ENCODE measurements around the gene MYO1D. TPM values are rescaled to one million over a fixed set of nuclear protein-coding genes. Genes with fewer than 3 reads are reported as not detected.

Gene MYO1D
- total RNA-seq, 1 experiment from 2014 or later = 57.2 TPM

DNA sequence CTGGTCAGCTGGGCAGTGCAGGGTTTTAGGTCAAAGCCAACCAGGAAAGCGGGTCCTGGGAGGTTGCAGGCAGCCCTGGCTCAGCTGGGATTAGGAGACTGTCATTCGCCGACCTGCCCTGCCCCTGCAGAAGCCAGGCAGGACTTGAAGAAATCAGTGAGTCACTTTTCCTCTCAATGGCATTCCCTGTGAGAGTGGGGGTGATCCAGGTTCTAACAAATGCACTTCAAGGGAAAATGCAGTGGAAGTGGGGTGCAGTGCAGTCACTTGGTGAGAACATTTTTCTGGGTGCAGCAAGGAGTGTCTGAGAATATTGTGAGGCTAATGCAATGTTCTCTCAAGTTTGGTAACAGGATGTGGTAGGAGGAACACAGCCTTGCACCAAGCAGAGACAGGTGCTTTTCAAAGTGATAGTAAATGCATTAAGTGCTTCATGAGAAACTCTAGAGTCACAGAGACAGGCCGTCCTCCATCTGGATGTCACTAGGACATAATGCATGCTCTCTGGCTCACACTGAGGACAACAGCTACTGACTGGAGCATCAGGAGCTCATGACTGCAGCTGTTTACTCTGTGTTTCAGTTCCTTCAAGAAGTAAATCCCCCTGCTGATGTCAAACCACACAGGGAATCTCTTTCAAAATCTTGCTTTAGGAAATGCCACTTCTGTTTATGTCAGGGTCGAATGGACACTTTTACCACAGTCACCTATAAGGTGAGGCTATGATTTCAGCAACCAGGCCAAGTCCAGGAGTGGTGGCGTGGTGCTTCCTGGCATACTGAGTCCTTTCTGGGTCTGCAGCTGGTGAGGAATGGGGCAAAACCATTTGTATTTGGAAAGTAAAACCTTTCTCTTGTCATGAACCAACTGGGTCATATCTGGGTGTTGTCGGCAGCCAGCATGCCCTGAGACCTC, 373.4 kb downstream of the MYO1D start:
- TF ChIP-seq CTCF (IDR thresholded peaks at IDR 0.05; ENCODE audit: unreplicated experiment) = no peak
- no peaks in the 10 kb centered on the region for H3K9me3 Mint-ChIP-seq (ENCODE audit: low read depth, unreplicated experiment)
- no peak overlapping the region for H3K27ac Mint-ChIP-seq (ENCODE audit: unreplicated experiment)
- no peaks in the 10 kb centered on the region for H3K27me3 Mint-ChIP-seq (ENCODE audit: unreplicated experiment)
- DNase-seq = no peak
- H3K4me1 Mint-ChIP-seq (ENCODE audit: low read depth, unreplicated experiment) = peaks cover 23% of the 10 kb centered on the region
- intact Hi-C loops (cut with micrococcal nuclease; ENCODE audit: unreplicated experiment) = no loop called here
- CTCF ChIA-PET = no interaction called here
- BruUV-seq (replicated peaks) = no TSS peak
- no peaks in the 10 kb centered on the region for H3K36me3 Mint-ChIP-seq (ENCODE audit: insufficient read depth, unreplicated experiment)
- H3K4me3 Mint-ChIP-seq (ENCODE audit: low read depth, unreplicated experiment) = no peak overlapping the region

- H3K36me3 Mint-ChIP-seq (ENCODE audit: insufficient read depth, unreplicated experiment) = no peaks in the 10 kb centered on the region
- intact Hi-C loops (cut with micrococcal nuclease; ENCODE audit: unreplicated experiment) = no loop called here
- no peaks in the 10 kb centered on the region for H3K27me3 Mint-ChIP-seq (ENCODE audit: unreplicated experiment)
- H3K4me1 Mint-ChIP-seq (ENCODE audit: low read depth, unreplicated experiment) = peaks cover 23% of the 10 kb centered on the region
- no peak overlapping the region for H3K27ac Mint-ChIP-seq (ENCODE audit: unreplicated experiment)
- no peak for TF ChIP-seq CTCF (IDR thresholded peaks at IDR 0.05; ENCODE audit: unreplicated experiment)
- no peaks in the 10 kb centered on the region for H3K9me3 Mint-ChIP-seq (ENCODE audit: low read depth, unreplicated experiment)
- no peak for DNase-seq
- CTCF ChIA-PET = no interaction called here
- no peak overlapping the region for H3K4me3 Mint-ChIP-seq (ENCODE audit: low read depth, unreplicated experiment)
- BruUV-seq (replicated peaks) = no TSS peak
Measured at GRCh38 chr17:32502710-32503109, 374.2 kb downstream of the MYO1D start.

GRCh38 chr17:32502013-32502412, 374.9 kb downstream of the MYO1D start:
- Mint-ChIP-seq H3K27ac (ENCODE audit: unreplicated experiment) (no peak overlapping the region), H3K27me3 (ENCODE audit: unreplicated experiment) (no peaks in the 10 kb centered on the region), H3K4me1 (ENCODE audit: low read depth, unreplicated experiment) (peaks cover 23% of the 10 kb centered on the region), H3K36me3 (ENCODE audit: insufficient read depth, unreplicated experiment) (no peaks in the 10 kb centered on the region), H3K4me3 (ENCODE audit: low read depth, unreplicated experiment) (no peak overlapping the region), H3K9me3 (ENCODE audit: low read depth, unreplicated experiment) (no peaks in the 10 kb centered on the region)
- no peak for TF ChIP-seq CTCF (IDR thresholded peaks at IDR 0.05; ENCODE audit: unreplicated experiment)
- no TSS peak for BruUV-seq (replicated peaks)
- DNase-seq = no peak
- CTCF ChIA-PET = no interaction called here
- intact Hi-C loops (cut with micrococcal nuclease; ENCODE audit: unreplicated experiment) = no loop called here

DNA sequence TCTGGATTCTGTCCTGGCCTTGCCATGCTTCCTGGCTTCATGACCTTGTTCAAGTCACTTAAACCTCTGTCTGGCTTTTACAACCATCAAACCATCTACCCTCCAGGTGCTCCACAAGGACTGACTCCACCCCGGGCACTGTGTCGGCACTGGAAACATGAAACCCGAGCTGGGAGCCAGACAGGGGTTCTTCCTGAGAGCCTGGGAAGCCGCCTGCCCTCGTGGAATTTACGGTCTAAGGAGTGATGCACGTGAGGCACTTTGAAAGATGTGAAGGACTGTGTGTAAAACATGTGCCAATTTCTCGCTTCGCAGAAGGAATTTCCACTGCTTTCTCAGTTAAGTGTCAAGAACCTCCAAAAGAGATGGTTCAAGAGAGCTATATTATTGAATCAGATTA, 378.5 kb downstream of the MYO1D start:
- Mint-ChIP-seq H3K36me3 (ENCODE audit: insufficient read depth, unreplicated experiment) (no peaks in the 10 kb centered on the region), H3K27ac (ENCODE audit: unreplicated experiment) (no peak overlapping the region), H3K4me3 (ENCODE audit: low read depth, unreplicated experiment) (no peak overlapping the region), H3K4me1 (ENCODE audit: low read depth, unreplicated experiment) (peaks cover 5% of the 10 kb centered on the region), H3K27me3 (ENCODE audit: unreplicated experiment) (no peaks in the 10 kb centered on the region), H3K9me3 (ENCODE audit: low read depth, unreplicated experiment) (no peaks in the 10 kb centered on the region)
- CTCF ChIA-PET = no interaction called here
- intact Hi-C loops (cut with micrococcal nuclease; ENCODE audit: unreplicated experiment) = no loop called here
- no peak for DNase-seq
- BruUV-seq (replicated peaks) = no TSS peak
- no peak for TF ChIP-seq CTCF (IDR thresholded peaks at IDR 0.05; ENCODE audit: unreplicated experiment)
